ENCODE results near the gene SLC7A7. TPM values are rescaled to one million over a fixed set of nuclear protein-coding genes. Genes with fewer than 3 reads are reported as not detected.

The SLC7A7 gene
- total RNA-seq, 1 experiment from 2014 or later = 443 TPM

DNA sequence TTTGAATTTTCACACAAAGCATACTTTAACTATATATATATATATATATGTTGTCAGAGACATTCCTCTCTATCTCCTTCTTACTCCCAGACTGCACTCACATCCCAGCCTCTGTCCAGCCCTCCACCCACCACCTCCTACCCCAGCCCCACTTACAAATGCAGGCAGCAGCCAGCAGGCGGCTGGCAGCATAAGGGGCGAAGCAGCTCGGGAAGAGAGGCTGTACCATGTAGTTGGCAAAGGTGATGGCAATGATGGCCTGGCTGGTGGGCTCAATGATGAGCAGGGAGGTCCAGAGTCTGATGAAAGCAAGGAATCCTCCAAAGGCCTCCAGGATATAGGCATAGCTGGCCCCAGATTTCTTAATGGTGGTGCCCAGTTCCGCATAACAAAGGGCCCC lies 2.5 kb downstream of the SLC7A7 start:
- BruUV-seq (replicated peaks) = no TSS peak
- Histone ChIP-seq H3K4me3 (ENCODE audit: low read depth, low read length) (no peak overlapping the region), H3K36me3 (ENCODE audit: control insufficient read depth, insufficient read depth, low read length) (peaks cover 2% of the 10 kb centered on the region; the same call in 1 of the 2 replicates), H3K27me3 (replicated peaks; ENCODE audit: control insufficient read depth, insufficient read depth, low read length) (no peaks in the 10 kb centered on the region), H3K4me1 (peaks cover 55% of the 10 kb centered on the region), H3K9me3 (no peaks in the 10 kb centered on the region)
- Mint-ChIP-seq H3K9me3 (ENCODE audit: unreplicated experiment) (no peaks in the 10 kb centered on the region), H3K27ac (ENCODE audit: unreplicated experiment) (no peak overlapping the region), H3K27me3 (ENCODE audit: insufficient read depth, unreplicated experiment) (no peaks in the 10 kb centered on the region), H3K4me1 (ENCODE audit: low read depth, unreplicated experiment) (peaks cover 35% of the 10 kb centered on the region), H3K4me3 (ENCODE audit: unreplicated experiment) (peak overlapping the region; percentile 89), H3K36me3 (ENCODE audit: insufficient read depth, unreplicated experiment) (peaks cover 80% of the 10 kb centered on the region)
- CTCF ChIA-PET = interaction anchor here (0.6 to 0.9 kb wide), 2 partner anchors 10 to 28 kb away, joined by 3 to 4 read pairs; no protein-coding TSS in a partner anchor
- DNase-seq = peak; percentile 44 to 45
- intact Hi-C loops (cut with micrococcal nuclease; ENCODE audit: unreplicated experiment) = no loop called here
- TF ChIP-seq, protein P1, sequence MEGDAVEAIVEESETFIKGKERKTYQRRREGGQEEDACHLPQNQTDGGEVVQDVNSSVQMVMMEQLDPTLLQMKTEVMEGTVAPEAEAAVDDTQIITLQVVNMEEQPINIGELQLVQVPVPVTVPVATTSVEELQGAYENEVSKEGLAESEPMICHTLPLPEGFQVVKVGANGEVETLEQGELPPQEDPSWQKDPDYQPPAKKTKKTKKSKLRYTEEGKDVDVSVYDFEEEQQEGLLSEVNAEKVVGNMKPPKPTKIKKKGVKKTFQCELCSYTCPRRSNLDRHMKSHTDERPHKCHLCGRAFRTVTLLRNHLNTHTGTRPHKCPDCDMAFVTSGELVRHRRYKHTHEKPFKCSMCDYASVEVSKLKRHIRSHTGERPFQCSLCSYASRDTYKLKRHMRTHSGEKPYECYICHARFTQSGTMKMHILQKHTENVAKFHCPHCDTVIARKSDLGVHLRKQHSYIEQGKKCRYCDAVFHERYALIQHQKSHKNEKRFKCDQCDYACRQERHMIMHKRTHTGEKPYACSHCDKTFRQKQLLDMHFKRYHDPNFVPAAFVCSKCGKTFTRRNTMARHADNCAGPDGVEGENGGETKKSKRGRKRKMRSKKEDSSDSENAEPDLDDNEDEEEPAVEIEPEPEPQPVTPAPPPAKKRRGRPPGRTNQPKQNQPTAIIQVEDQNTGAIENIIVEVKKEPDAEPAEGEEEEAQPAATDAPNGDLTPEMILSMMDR (IDR thresholded peaks at IDR 0.05; ENCODE audit: insufficient read depth in 1 of 2, low read depth in 1 of 2, low read length in 1 of 2, severe bottlenecking in 1 of 2, unreplicated experiment in 1 of 2) = peak in 1 of 2 experiments; percentile 30
- POLR2A ChIA-PET = interaction anchor here (1.1 kb wide), 1 partner anchor 24 kb away, joined by 12 read pairs; no protein-coding TSS in a partner anchor

GRCh38 chr14:22811722-22812121 lies 3.5 kb downstream of the SLC7A7 start:
- Mint-ChIP-seq H3K4me1 (ENCODE audit: low read depth, unreplicated experiment) (peaks cover 42% of the 10 kb centered on the region), H3K36me3 (ENCODE audit: insufficient read depth, unreplicated experiment) (peaks cover 91% of the 10 kb centered on the region), H3K9me3 (ENCODE audit: unreplicated experiment) (no peaks in the 10 kb centered on the region), H3K27ac (ENCODE audit: unreplicated experiment) (no peak overlapping the region), H3K27me3 (ENCODE audit: insufficient read depth, unreplicated experiment) (no peaks in the 10 kb centered on the region), H3K4me3 (ENCODE audit: unreplicated experiment) (peak overlapping the region; percentile 63)
- ChIA-PET CTCF (interaction anchor here (0.6 to 0.7 kb wide), 2 partner anchors 49 to 256 kb away, joined by 3 read pairs; no protein-coding TSS in a partner anchor), POLR2A (interaction anchor here (1.1 kb wide), 1 partner anchor 25 kb away, joined by 12 read pairs; no protein-coding TSS in a partner anchor)
- no peak for DNase-seq
- Histone ChIP-seq H3K36me3 (ENCODE audit: control insufficient read depth, insufficient read depth, low read length) (peaks cover 2% of the 10 kb centered on the region; the same call in 1 of the 2 replicates), H3K9me3 (no peaks in the 10 kb centered on the region), H3K4me1 (peaks cover 55% of the 10 kb centered on the region), H3K27me3 (replicated peaks; ENCODE audit: control insufficient read depth, insufficient read depth, low read length) (no peaks in the 10 kb centered on the region), H3K4me3 (ENCODE audit: low read depth, low read length) (no peak overlapping the region)
- TF ChIP-seq, protein P1 (IDR thresholded peaks at IDR 0.05; ENCODE audit: insufficient read depth in 1 of 2, low read depth in 1 of 2, low read length in 1 of 2, severe bottlenecking in 1 of 2, unreplicated experiment in 1 of 2) = no peak
- no TSS peak for BruUV-seq (replicated peaks)
- intact Hi-C loops (cut with micrococcal nuclease; ENCODE audit: unreplicated experiment) = no loop called here

- CTCF ChIA-PET = interaction anchor here (1.3 kb wide), 1 partner anchor 42 kb away, joined by 7 read pairs; the partner anchor contains the start of gene OXA1L
- intact Hi-C loops (cut with micrococcal nuclease; ENCODE audit: unreplicated experiment) = loop anchor here (5.0 kb wide), 1 partner anchor 236 kb away; no protein-coding TSS in a partner anchor
- POLR2A ChIA-PET = interaction anchor here (0.6 to 1.6 kb wide), 3 partner anchors 11 to 237 kb away, joined by 15 to 18 read pairs (median 15); no protein-coding TSS in a partner anchor
Measured at GRCh38 chr14:22808388-22809209, 6.6 kb downstream of the SLC7A7 start.

More at GRCh38 chr14:22808388-22809209, 6.6 kb downstream of the SLC7A7 start:
- Mint-ChIP-seq H3K27me3 (ENCODE audit: insufficient read depth, unreplicated experiment) (no peaks in the 10 kb centered on the region), H3K4me1 (ENCODE audit: low read depth, unreplicated experiment) (peaks cover 44% of the 10 kb centered on the region), H3K9me3 (ENCODE audit: unreplicated experiment) (no peaks in the 10 kb centered on the region), H3K36me3 (ENCODE audit: insufficient read depth, unreplicated experiment) (peaks cover 99% of the 10 kb centered on the region), H3K4me3 (ENCODE audit: unreplicated experiment) (peak overlapping the region; percentile 68), H3K27ac (ENCODE audit: unreplicated experiment) (peak overlapping the region; percentile 92)
- Histone ChIP-seq H3K4me3 (ENCODE audit: low read depth, low read length) (no peak overlapping the region), H3K4me1 (peaks cover 58% of the 10 kb centered on the region), H3K27me3 (replicated peaks; ENCODE audit: control insufficient read depth, insufficient read depth, low read length) (no peaks in the 10 kb centered on the region), H3K9me3 (no peaks in the 10 kb centered on the region), H3K36me3 (ENCODE audit: control insufficient read depth, insufficient read depth, low read length) (peaks cover 2% of the 10 kb centered on the region; the same call in 1 of the 2 replicates)
- TF ChIP-seq, protein P1 (IDR thresholded peaks at IDR 0.05; ENCODE audit: insufficient read depth in 1 of 2, low read depth in 1 of 2, low read length in 1 of 2, severe bottlenecking in 1 of 2, unreplicated experiment in 1 of 2) = no peak
- no peak for DNase-seq
- no TSS peak for BruUV-seq (replicated peaks)

Measured in Caco-2 (cell line).